Esophagus (tissue), 2 donors: ENCODE results near the gene DYNC1I1. TPM values are rescaled to one million over a fixed set of nuclear protein-coding genes. Genes with fewer than 3 reads are reported as not detected.

Source experiments
- H3K27ac ChIP-seq, 2 donors: one replicate each; pipeline ENCODE4 v1.5.1; 2013; ENCODE audit warnings: low read depth in 2 of 2, mild to moderate bottlenecking in 2 of 2, inconsistent platforms in 1 of 2, low read length in 1 of 2, moderate library complexity in 1 of 2
- H3K27me3 ChIP-seq, 2 donors: one replicate each; pipeline ENCODE4 v1.6.1; 2013; ENCODE audit warnings: low read length in 2 of 2, control low read depth in 1 of 2, mild to moderate bottlenecking in 1 of 2; ENCODE audit not compliant: insufficient read depth in 2 of 2, control insufficient read depth in 1 of 2
- H3K36me3 ChIP-seq, 2 donors: one replicate each; pipeline ENCODE4 v1.6.1; 2013; ENCODE audit warnings: low read length in 1 of 2; ENCODE audit not compliant: control insufficient read depth in 2 of 2, insufficient read depth in 2 of 2
- H3K4me1 ChIP-seq, 2 donors: one replicate each; pipeline ENCODE4 v1.6.1; 2013; ENCODE audit warnings: low read length in 1 of 2; ENCODE audit not compliant: control insufficient read depth in 2 of 2, insufficient read depth in 2 of 2
- H3K4me3 ChIP-seq, 2 donors: one replicate each; pipeline ENCODE4 v1.5.1; 2013; ENCODE audit warnings: low read length in 2 of 2, mild to moderate bottlenecking in 2 of 2, low read depth in 1 of 2, moderate library complexity in 1 of 2
- H3K9me3 ChIP-seq, 2 donors: one replicate each; pipeline ENCODE4 v1.6.1; 2013; ENCODE audit warnings: mild to moderate bottlenecking in 2 of 2, low read depth in 1 of 2, low read length in 1 of 2, moderate library complexity in 1 of 2; ENCODE audit not compliant: control insufficient read depth in 2 of 2, insufficient read depth in 1 of 2
- WGBS, 2 donors: extraction: QIAGEN DNeasy Blood & Tissue Kit; methylation state at CpG; one replicate each; pipeline ENCODE4 v1.1.7; 2013; 5-methylcytosine and 5-hydroxymethylcytosine counted together
- polyA plus RNA-seq, 2 donors: library from polyadenylated mRNA; stranded (reverse); fragments of 200-250 nt; gene quantifications; one replicate each; pipeline ENCODE4 v1.2.3, GENCODE V29; 2013
- donor health status: healthy with polysubstance abuse.
- donor health status: Bipolar disorder and iron deficiency.

Gene DYNC1I1
- polyA plus RNA-seq, 2 donors: 0.20 to 0.69 TPM

DNA sequence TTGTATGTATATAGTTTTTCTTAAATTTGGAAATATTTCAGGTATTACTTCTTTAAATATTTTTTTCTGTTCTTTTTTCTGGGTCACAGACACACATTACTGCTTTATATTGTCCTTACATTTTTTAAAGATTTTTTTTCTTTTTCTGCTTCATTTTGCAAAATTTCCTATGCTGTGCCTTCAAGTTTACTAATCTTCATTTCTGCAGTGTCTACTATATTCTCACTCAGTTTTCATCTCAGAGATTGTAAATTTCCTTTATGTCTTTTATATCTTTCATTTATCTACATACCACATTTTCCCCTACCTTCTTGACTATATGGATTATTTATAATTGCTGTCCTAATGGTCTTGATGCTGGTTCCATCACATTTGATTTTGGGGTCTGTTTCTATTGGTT, 339.1 kb downstream of the DYNC1I1 start:
- H3K27me3 ChIP-seq: no peaks in the 10 kb centered on the region
- no peaks in the 10 kb centered on the region for H3K9me3 ChIP-seq
- H3K4me1 ChIP-seq: no peaks in the 10 kb centered on the region
- H3K4me3 ChIP-seq: no peak overlapping the region
- no peak overlapping the region for H3K27ac ChIP-seq
- no peaks in the 10 kb centered on the region for H3K36me3 ChIP-seq

DNA sequence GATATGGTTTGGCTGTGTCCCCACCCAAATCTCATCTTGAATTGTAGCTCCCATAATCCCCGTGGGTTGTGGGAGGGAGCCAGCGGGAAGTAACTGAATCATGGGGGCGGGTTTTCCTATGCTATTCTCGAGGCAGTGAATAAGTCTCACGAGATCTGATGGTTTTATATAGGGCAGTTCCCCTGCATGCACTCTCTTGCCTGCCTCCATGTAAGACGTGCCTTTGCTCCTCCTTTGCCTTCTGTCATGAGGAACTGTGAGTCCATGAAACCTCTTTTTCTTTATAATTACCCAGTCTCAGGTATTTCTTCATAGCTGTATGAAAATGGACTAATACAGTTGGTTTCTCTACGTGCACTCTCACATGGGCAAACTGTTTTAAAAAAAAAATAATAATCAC, 341.8 kb downstream of the DYNC1I1 start:
- WGBS, 2 donors: 89 to 97% methylated on average over 7 of the region's 7 CpGs
- Histone ChIP-seq H3K27me3 (no peaks in the 10 kb centered on the region), H3K36me3 (no peaks in the 10 kb centered on the region), H3K9me3 (no peaks in the 10 kb centered on the region), H3K27ac (no peak overlapping the region), H3K4me1 (no peaks in the 10 kb centered on the region), H3K4me3 (no peak overlapping the region)

DNA sequence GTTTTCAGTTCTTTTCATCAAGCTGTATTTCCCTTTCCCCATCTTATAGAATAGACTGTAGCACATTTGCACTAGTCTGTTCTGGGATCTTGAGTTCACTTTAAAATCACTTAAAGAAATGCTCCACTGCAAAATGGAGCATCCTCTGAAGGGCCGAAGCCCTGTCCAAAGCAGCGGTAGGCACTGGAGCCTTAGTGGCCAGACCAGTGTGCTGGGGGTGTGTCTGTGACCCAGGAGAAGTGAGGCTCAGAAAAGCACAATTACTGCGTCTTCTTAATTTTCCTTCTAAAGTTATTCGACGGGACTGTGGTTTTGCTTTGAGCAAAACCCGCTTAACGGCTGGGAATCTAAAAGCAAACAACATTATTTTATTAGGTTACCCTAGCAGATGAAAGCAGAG, 343.8 kb downstream of the DYNC1I1 start:
- H3K4me1 ChIP-seq: no peaks in the 10 kb centered on the region
- no peak overlapping the region for H3K27ac ChIP-seq
- no peak overlapping the region for H3K4me3 ChIP-seq
- no peaks in the 10 kb centered on the region for H3K27me3 ChIP-seq
- peaks cover 0 to 2% of the 10 kb centered on the region in 2 donors for H3K36me3 ChIP-seq
- no peaks in the 10 kb centered on the region for H3K9me3 ChIP-seq
- WGBS, 2 donors: 88 to 90% methylated on average over 7 of the region's 7 CpGs

DNA sequence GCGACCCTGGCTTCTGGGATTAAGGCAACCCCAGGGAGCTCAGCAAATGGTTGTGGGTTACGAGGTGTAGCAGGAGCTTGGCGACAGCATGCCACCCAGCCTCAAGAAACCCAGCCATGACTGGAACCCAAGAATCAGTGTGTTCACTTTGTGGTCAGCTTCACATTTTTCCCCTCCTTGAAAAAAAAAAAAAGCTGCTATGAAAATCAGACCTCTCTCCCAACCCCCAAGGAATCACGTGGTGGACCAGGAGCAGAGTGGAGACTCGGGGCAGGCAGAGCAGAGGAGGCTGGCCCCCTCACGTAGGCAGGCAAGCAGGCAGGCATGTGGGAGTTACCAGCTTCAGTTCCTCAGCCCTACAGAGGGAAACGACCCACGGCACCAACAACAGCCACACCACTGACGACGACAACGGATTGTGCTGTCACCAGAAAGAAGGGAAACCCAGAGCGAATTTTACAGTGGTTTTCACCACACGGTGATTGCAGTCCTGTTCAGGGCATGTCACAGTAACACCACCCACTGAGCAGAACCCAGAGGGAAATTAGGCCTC, 346.2 kb downstream of the DYNC1I1 start:
- Histone ChIP-seq H3K27ac (no peak overlapping the region), H3K27me3 (no peaks in the 10 kb centered on the region), H3K9me3 (no peaks in the 10 kb centered on the region), H3K4me1 (no peaks in the 10 kb centered on the region), H3K4me3 (no peak overlapping the region), H3K36me3 (peaks cover 0 to 5% of the 10 kb centered on the region in 2 donors)
- WGBS, 2 donors: 81 to 86% methylated on average over 13 of the region's 13 CpGs

DNA sequence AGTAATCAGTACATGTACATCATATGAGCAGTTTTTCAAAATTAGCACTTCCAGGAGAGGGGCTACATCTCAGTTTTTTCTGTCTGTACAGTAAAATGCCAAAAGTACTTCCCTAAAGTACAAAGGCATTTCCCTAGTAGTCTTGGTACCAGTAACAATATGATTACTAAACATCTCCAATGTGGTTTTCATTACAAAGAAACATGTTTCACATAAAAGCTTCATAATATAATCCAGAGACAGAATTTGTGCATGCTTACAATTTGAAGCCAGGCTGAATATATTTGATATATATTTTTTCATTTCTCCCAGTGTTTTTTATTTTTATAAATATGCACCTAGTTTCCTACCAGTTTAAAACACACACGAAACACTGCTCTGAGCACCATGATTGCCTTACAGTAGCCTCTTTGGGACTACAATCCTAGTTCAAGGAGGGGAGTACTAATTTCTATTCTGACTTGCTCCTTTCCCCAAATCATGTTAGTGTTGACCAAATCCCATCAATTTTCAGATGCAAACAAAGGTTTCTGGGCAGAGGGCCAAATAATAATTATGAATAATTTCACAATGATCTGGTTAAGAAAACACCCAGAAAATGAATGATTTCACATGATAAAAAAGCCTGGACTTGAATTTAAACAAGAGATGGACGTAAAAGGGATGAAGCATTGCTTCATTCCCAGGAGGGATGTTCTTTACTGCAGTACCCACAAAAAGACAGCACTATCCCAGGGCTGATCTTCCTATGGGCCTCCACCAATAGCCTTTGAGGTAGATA, 348.3 kb downstream of the DYNC1I1 start:
- Histone ChIP-seq H3K4me3 (no peak overlapping the region), H3K27ac (no peak overlapping the region), H3K9me3 (no peaks in the 10 kb centered on the region), H3K36me3 (peaks cover 0 to 5% of the 10 kb centered on the region in 2 donors), H3K4me1 (no peaks in the 10 kb centered on the region), H3K27me3 (no peaks in the 10 kb centered on the region)
- 67 to 78% methylated on average over 2 of the region's 2 CpGs for WGBS, 2 donors

DNA sequence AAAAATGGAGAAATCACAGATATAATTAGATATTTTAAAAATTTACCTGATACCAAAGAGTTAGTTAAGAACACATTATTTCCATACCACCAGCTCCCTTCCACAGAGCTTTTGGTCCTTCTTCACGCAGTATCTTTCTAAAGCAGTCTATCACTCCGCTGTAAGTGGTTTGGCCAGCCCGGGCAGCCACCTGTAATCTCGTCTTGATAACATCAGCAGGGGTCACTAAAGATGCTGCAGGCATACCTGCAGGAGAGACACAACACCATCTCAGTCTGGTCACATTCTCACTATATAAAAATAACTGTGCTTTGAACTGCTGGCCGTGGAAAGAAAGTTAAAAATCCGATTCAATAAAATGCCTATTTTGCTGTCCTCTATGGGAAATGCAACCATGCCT, 349.4 kb downstream of the DYNC1I1 start:
- Histone ChIP-seq H3K36me3 (peaks cover 0 to 5% of the 10 kb centered on the region in 2 donors), H3K9me3 (no peaks in the 10 kb centered on the region), H3K4me1 (no peaks in the 10 kb centered on the region), H3K27ac (no peak overlapping the region), H3K27me3 (no peaks in the 10 kb centered on the region), H3K4me3 (no peak overlapping the region)
- WGBS, 2 donors: 92 to 93% methylated on average over 6 of the region's 6 CpGs

DNA sequence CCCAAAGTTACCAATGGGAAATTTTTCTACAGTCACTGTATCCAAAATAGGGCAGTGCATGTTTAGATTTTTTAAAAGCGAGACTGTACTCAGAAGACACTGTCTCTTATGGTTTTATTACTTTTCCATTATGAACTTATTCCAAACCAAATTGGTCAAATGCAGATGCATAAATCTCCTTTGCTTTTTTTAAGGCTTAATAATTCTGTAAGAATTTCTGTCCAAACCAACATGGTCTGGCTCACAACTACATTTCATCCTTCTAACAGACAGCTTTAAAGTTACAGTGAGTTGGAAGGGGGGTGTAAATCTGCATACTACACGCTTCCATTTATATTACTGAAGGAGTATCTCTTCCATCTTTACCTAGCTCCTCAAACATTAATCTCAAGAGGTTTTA, 350.4 kb downstream of the DYNC1I1 start:
- Histone ChIP-seq H3K36me3 (peaks cover 0 to 5% of the 10 kb centered on the region in 2 donors), H3K9me3 (no peaks in the 10 kb centered on the region), H3K4me1 (no peaks in the 10 kb centered on the region), H3K27ac (no peak overlapping the region), H3K27me3 (no peaks in the 10 kb centered on the region), H3K4me3 (no peak overlapping the region)
- WGBS, 2 donors: 93 to 98% methylated on average over 2 of the region's 2 CpGs

DNA sequence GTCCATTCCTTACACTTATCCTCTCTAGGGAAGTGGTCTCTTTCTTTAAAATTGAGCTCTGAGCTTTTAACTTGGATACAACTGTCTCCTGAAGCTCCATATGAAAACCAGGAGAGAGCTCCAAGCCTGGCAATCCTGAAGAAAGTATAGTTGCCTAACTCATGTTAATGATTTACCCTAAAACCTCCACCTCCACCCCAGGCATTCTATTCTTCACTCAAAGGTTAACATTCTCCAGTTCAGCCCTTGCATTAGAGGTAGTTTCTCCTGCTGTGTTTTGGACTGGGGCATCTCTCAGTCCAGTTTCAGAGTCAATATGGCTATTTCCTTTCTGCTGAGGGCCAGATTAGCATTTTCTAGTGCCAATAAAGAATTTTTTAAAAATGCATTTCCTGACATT, 354.0 kb downstream of the DYNC1I1 start:
- peaks cover 0 to 6% of the 10 kb centered on the region in 2 donors for H3K36me3 ChIP-seq
- no peaks in the 10 kb centered on the region for H3K4me1 ChIP-seq
- H3K27ac ChIP-seq: no peak overlapping the region
- H3K9me3 ChIP-seq: no peaks in the 10 kb centered on the region
- no peaks in the 10 kb centered on the region for H3K27me3 ChIP-seq
- no peak overlapping the region for H3K4me3 ChIP-seq

DNA sequence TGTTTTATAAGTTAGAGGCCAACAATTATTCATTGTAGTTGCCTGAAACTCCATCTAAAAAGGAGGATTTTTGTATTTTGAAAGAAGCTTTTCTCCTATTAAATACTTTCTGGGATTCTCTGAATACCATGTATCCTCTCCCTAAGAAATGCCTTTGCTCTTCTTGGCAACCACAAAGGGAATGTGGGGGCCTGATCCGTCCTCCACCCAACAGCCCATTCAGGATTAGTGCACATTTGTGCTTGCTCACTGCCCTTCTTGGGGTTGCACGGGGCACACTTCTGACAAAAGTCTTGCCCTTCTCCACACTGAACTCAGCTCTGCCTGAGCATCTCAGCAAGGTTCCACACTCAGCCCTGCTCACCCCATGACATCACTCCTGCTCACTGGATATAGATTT, 355.4 kb downstream of the DYNC1I1 start:
- WGBS, 2 donors: 84 to 94% methylated on average over 2 of the region's 2 CpGs
- H3K36me3 ChIP-seq: peaks cover 0 to 3% of the 10 kb centered on the region in 2 donors
- no peak overlapping the region for H3K27ac ChIP-seq
- H3K4me3 ChIP-seq: no peak overlapping the region
- H3K27me3 ChIP-seq: no peaks in the 10 kb centered on the region
- no peaks in the 10 kb centered on the region for H3K4me1 ChIP-seq
- H3K9me3 ChIP-seq: no peaks in the 10 kb centered on the region

DNA sequence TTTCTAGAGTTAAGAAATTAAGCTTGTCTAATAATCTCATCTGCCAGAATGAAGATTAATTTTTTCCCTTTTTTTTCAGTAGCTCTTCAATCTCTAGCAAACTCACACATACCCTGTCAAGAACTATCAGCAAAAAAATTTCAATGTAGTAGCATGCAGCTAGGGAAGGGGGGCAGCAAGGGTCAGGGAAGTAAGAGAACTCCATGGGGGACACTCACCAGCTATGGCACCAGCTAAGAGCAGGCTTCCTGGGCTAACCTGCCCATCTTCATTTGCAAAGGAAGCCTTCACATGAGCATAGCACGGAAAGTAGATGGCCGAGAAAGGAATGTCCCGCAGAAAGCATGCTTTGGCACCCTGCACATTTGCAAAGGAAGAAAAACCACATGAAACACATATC, 359.2 kb downstream of the DYNC1I1 start:
- Histone ChIP-seq H3K27ac (no peak overlapping the region), H3K4me3 (no peak overlapping the region), H3K27me3 (no peaks in the 10 kb centered on the region), H3K9me3 (no peaks in the 10 kb centered on the region), H3K4me1 (peaks cover 0 to under 1% of the 10 kb centered on the region in 2 donors), H3K36me3 (peaks cover 0 to 3% of the 10 kb centered on the region in 2 donors)
- WGBS, 2 donors: 92 to 96% methylated on average over 3 of the region's 3 CpGs
